Activated CD4-positive, alpha-beta T cell treated with anti-CD3 and anti-CD28 coated beads for 1 hour (primary cell): ENCODE measurements around the gene AP1G2.

Experiments
- DNase-seq: peaks from one replicate; pipeline ENCODE4 v3.0.0-alpha.2; 2020

The AP1G2 gene

GRCh38 chr14:23513005-23513817 is 54.4 kb downstream of the AP1G2 start:
- DNase-seq = no peak

- no peak for DNase-seq
These were observed 55.4 kb downstream of the AP1G2 start for GRCh38 chr14:23512156-23512555.
